Kidney (tissue), 14 donors: ENCODE data around the gene PTPRK. TPM values are rescaled to one million over a fixed set of nuclear protein-coding genes. Genes with fewer than 3 reads are reported as not detected.

ENCODE experiments used
- DNase-seq, 5 donors: peaks; one replicate each; pipeline ENCODE4 v3.0.0-alpha.2; 2013 to 2020
- FAIRE-seq: peaks from 2 replicates; lab custom pipeline; 2012; peaks lifted over from hg19 to GRCh38; lab: Jason Lieb, UNC
- H3K27ac ChIP-seq, 2 donors: one replicate each; pipeline ENCODE4 v1.7.0; 2013; ENCODE audit warnings: low read depth in 2 of 2, low read length in 2 of 2, inconsistent platforms in 1 of 2
- H3K27me3 ChIP-seq: one replicate; pipeline ENCODE4 v1.7.1; 2013; ENCODE audit warnings: low read length, inconsistent platforms; ENCODE audit not compliant: control insufficient read depth, insufficient read depth
- H3K36me3 ChIP-seq, 3 donors: one replicate each; pipeline versions ENCODE4 v1.7.0 to v1.7.1; 2013; ENCODE audit warnings: low read length in 3 of 3, control low read depth in 1 of 3, inconsistent platforms in 1 of 3; ENCODE audit not compliant: insufficient read depth in 3 of 3, control insufficient read depth in 2 of 3
- H3K4me1 ChIP-seq, 3 donors: one replicate each; pipeline versions ENCODE4 v1.7.0 to v1.7.1; 2013; ENCODE audit warnings: low read length in 3 of 3, inconsistent platforms in 1 of 3, low read depth in 1 of 3; ENCODE audit not compliant: control insufficient read depth in 2 of 3, insufficient read depth in 2 of 3
- H3K4me3 ChIP-seq, 3 donors: one replicate each; pipeline versions ENCODE4 v1.7.0 to v1.8.1; 2013; ENCODE audit warnings: low read length in 3 of 3, control low read depth in 1 of 3, inconsistent platforms in 1 of 3
- H3K9ac ChIP-seq, 3 donors: one replicate each; pipeline versions ENCODE4 v1.7.0 to v1.7.1; 2013; ENCODE audit warnings: low read length in 3 of 3, control low read depth in 1 of 3, inconsistent platforms in 1 of 3
- H3K9me3 ChIP-seq, 3 donors: one replicate each; pipeline versions ENCODE4 v1.7.0 to v1.7.1; 2013; ENCODE audit warnings: low read length in 3 of 3, control low read depth in 1 of 3, inconsistent platforms in 1 of 3; ENCODE audit not compliant: control insufficient read depth in 2 of 3, insufficient read depth in 1 of 3
- CTCF ChIP-seq: IDR thresholded peaks from 3 replicates; pipeline ENCODE4 v1.5.1; 2012; ENCODE audit warnings: mild to moderate bottlenecking, moderate library complexity, borderline replicate concordance; ENCODE audit not compliant: insufficient read depth; ENCODE audit errors: extremely low read depth
- intact Hi-C: fragments of 100-400 bp; cut with DNase I; formaldehyde crosslinking; loops from one replicate; pipeline ENCODE4 v1.11.1; 2022
- polyA plus RNA-seq: library from polyadenylated mRNA; stranded (reverse); fragments of 350-450 nt; fragmentation: Illumina TruSeq; extraction: RNeasy Lipid Tissue Mini Kit (QIAGEN cat#74804); gene quantifications from one replicate; pipeline ENCODE4 v1.2.3, GENCODE V29; 2014; ENCODE audit warnings: low read depth, low replicate concordance; ENCODE audit not compliant: insufficient read depth
- total RNA-seq: library from RNA; stranded (reverse); fragmentation: NEBNext Ultra II Directional; extraction: Animal tissue kit (Norgen Biotek cat#: 25700); gene quantifications from one replicate; pipeline ENCODE4 v1.2.1, GENCODE V29; 2021
- donor health status: control.
- donor health status: control.
- donor health status: control.
- donor health status: control.
- donor health status: control.
- donor health status: DM: yes; HTN: yes; CAD: no.
- donor health status: Normal renal cell carcinoma (clear cell type).

The PTPRK gene
- total and polyA plus RNA-seq, 2 donors from 2014 or later, result 9.2 to 72.8 TPM

GRCh38 chr6:127946388-127946787, 574.0 kb downstream of the PTPRK start:
- Histone ChIP-seq H3K27me3 (no peaks in the 10 kb centered on the region), H3K36me3 (no peaks in the 10 kb centered on the region), H3K4me3 (no peak overlapping the region), H3K9me3 (no peaks in the 10 kb centered on the region), H3K4me1 (no peaks in the 10 kb centered on the region), H3K9ac (no peak overlapping the region), H3K27ac (no peak overlapping the region)
- FAIRE-seq (no peak), DNase-seq (no peak)
- intact Hi-C loops, result no loop called here
- no peak for TF ChIP-seq CTCF

GRCh38 chr6:127945434-127946097, 574.8 kb downstream of the PTPRK start:
- H3K27me3 ChIP-seq, result no peaks in the 10 kb centered on the region
- FAIRE-seq, result no peak
- DNase-seq, result no peak
- H3K27ac ChIP-seq, result no peak overlapping the region
- no peak for TF ChIP-seq CTCF
- H3K9ac ChIP-seq, result no peak overlapping the region
- no peak overlapping the region for H3K4me3 ChIP-seq
- intact Hi-C loops, result no loop called here
- no peaks in the 10 kb centered on the region for H3K9me3 ChIP-seq
- no peaks in the 10 kb centered on the region for H3K4me1 ChIP-seq
- H3K36me3 ChIP-seq, result no peaks in the 10 kb centered on the region

DNA sequence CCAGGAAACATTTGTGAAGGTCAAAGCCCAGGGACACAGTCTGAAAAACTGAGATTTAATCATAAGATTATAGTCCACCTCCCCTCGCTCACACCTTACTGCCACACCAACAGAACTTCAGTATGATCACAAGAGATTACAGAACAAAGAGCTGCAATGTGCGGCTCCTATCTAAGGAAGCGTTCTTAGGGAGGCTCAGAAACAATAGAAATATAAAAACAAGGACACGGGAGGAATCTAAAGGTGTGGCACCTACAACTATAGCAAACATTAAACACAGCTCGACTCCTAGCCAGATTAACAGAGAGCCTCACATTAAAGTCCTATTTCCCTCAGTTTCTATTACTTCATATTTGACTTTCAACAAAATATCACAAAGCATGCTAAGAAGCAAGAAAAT, 579.2 kb downstream of the PTPRK start:
- FAIRE-seq, result no peak
- Histone ChIP-seq H3K9ac (no peak overlapping the region), H3K9me3 (no peaks in the 10 kb centered on the region), H3K4me3 (no peak overlapping the region), H3K36me3 (no peaks in the 10 kb centered on the region), H3K27ac (no peak overlapping the region), H3K27me3 (no peaks in the 10 kb centered on the region), H3K4me1 (no peaks in the 10 kb centered on the region)
- intact Hi-C loops, result no loop called here
- no peak for DNase-seq
- no peak for TF ChIP-seq CTCF
